SK-N-SH treated with all-trans-retinoic acid at 6 μM for 48 hours (cell line): Measurements from ENCODE around the gene CUL5.

Experiments used
- ATAC-seq: fragments of 200-7000 bp; cut with Tn5 transposase; 3 replicates; pipeline ENCODE4 v1.9.1; 2020; ENCODE audit warnings: mild to moderate bottlenecking, moderate library complexity
- ARNTL ChIP-seq: fragments of 450-650 bp; formaldehyde crosslinking; IDR thresholded peaks from 2 replicates; pipeline ENCODE4 v1.5.0; 2020; ENCODE audit warnings: low read depth, mild to moderate bottlenecking, moderate library complexity, borderline replicate concordance
- BACH2 ChIP-seq: fragments of 250-450 bp; sonication (Bioruptor Pico); IDR thresholded peaks from 2 replicates; pipeline ENCODE4 v1.9.0; 2021; ENCODE audit warnings: mild to moderate bottlenecking, borderline replicate concordance
- CREB5 ChIP-seq: fragments of 250-450 bp; sonication (Bioruptor Pico); IDR thresholded peaks from 2 replicates; pipeline ENCODE4 v1.5.1; 2020; ENCODE audit warnings: low read depth, mild to moderate bottlenecking, moderate library complexity
- CSDC2 ChIP-seq: fragments of 250-450 bp; sonication (Bioruptor Pico); IDR thresholded peaks from 2 replicates; pipeline ENCODE4 v1.5.0; 2020; ENCODE audit warnings: mild to moderate bottlenecking, moderate library complexity
- CSRNP3 ChIP-seq: fragments of 250-450 bp; sonication (Bioruptor Pico); IDR thresholded peaks from 2 replicates; pipeline ENCODE4 v1.5.1; 2021; ENCODE audit warnings: mild to moderate bottlenecking, moderate library complexity
- ESRRG ChIP-seq: fragments of 250-450 bp; sonication (Bioruptor Pico); IDR thresholded peaks from 2 replicates; pipeline ENCODE4 v1.6.1; 2021; ENCODE audit warnings: mild to moderate bottlenecking
- GLIS3 ChIP-seq: fragments of 250-450 bp; sonication (Bioruptor Pico); IDR thresholded peaks from 2 replicates; pipeline ENCODE4 v1.5.0; 2020; ENCODE audit warnings: mild to moderate bottlenecking, moderate library complexity
- ISL1 ChIP-seq: fragments of 250-450 bp; sonication (Bioruptor Pico); IDR thresholded peaks from 2 replicates; pipeline ENCODE4 v2.1.2; 2022; ENCODE audit warnings: mild to moderate bottlenecking, moderate library complexity
- OSR1 ChIP-seq: fragments of 250-450 bp; sonication (Bioruptor Pico); IDR thresholded peaks from 2 replicates; pipeline ENCODE4 v1.8.0; 2022; ENCODE audit warnings: moderate library complexity, mild to moderate bottlenecking, inconsistent platforms
- PATZ1 ChIP-seq: fragments of 250-450 bp; sonication (Bioruptor Pico); IDR thresholded peaks from 2 replicates; pipeline ENCODE4 v1.8.0; 2020; ENCODE audit warnings: mild to moderate bottlenecking, moderate library complexity, borderline replicate concordance
- POU6F1 ChIP-seq: fragments of 250-450 bp; sonication (Bioruptor Pico); IDR thresholded peaks from 2 replicates; pipeline ENCODE4 v1.8.0; 2021; ENCODE audit warnings: low read depth, mild to moderate bottlenecking, moderate library complexity, borderline replicate concordance
- PPARA ChIP-seq: fragments of 250-450 bp; sonication (Bioruptor Pico); IDR thresholded peaks from 2 replicates; pipeline ENCODE4 v1.5.0; 2020; ENCODE audit warnings: mild to moderate bottlenecking, borderline replicate concordance
- RARB ChIP-seq: fragments of 250-450 bp; sonication (Bioruptor Pico); IDR thresholded peaks from 2 replicates; pipeline ENCODE4 v1.8.0; 2021; ENCODE audit warnings: mild to moderate bottlenecking, moderate library complexity
- TCF4 ChIP-seq: fragments of 250-450 bp; sonication (Bioruptor Pico); IDR thresholded peaks from 2 replicates; pipeline ENCODE4 v1.8.0; 2021; ENCODE audit warnings: mild to moderate bottlenecking, moderate library complexity, borderline replicate concordance
- TOX ChIP-seq: fragments of 250-450 bp; sonication (Bioruptor Pico); IDR thresholded peaks from 2 replicates; pipeline ENCODE4 v1.8.0; 2021; ENCODE audit warnings: mild to moderate bottlenecking, moderate library complexity, borderline replicate concordance
- TSHZ2 ChIP-seq: fragments of 250-450 bp; sonication (Bioruptor Pico); IDR thresholded peaks from 2 replicates; pipeline ENCODE4 v1.5.0; 2020; ENCODE audit warnings: mild to moderate bottlenecking, moderate library complexity
- ZC3H10 ChIP-seq: fragments of 250-450 bp; sonication (Bioruptor Pico); IDR thresholded peaks from 2 replicates; pipeline ENCODE4 v1.5.1; 2021; ENCODE audit warnings: mild to moderate bottlenecking, moderate library complexity
- ZFP3 ChIP-seq: fragments of 250-450 bp; sonication (Bioruptor Pico); IDR thresholded peaks from 2 replicates; pipeline ENCODE4 v1.5.0; 2020; ENCODE audit warnings: mild to moderate bottlenecking, moderate library complexity
- ZFP30 ChIP-seq: fragments of 450-650 bp; formaldehyde crosslinking; IDR thresholded peaks from 2 replicates; pipeline ENCODE4 v1.5.0; 2022; ENCODE audit warnings: mild to moderate bottlenecking, moderate library complexity
- ZNF565 ChIP-seq: fragments of 450-650 bp; formaldehyde crosslinking; conservative IDR thresholded peaks from 2 replicates; pipeline ENCODE4 v1.5.0; 2020; ENCODE audit warnings: low read depth, mild to moderate bottlenecking, moderate library complexity
- ZNF70 ChIP-seq: fragments of 450-650 bp; formaldehyde crosslinking; IDR thresholded peaks from 2 replicates; pipeline ENCODE4 v1.5.0; 2020; ENCODE audit warnings: mild to moderate bottlenecking, moderate library complexity
- ZNF8 ChIP-seq: fragments of 450-650 bp; formaldehyde crosslinking; IDR thresholded peaks from 2 replicates; pipeline ENCODE4 v1.5.0; 2020; ENCODE audit warnings: mild to moderate bottlenecking, moderate library complexity

CUL5 gene

GRCh38 chr11:108034952-108035351, 26.3 kb downstream of the CUL5 start:
- TF ChIP-seq BACH2 (CRISPR knock-in tag) (no peak), TSHZ2 (CRISPR knock-in tag) (no peak), CSDC2 (no peak), PATZ1 (CRISPR knock-in tag) (no peak), ZNF565 (no peak), ESRRG (CRISPR knock-in tag) (no peak), ZFP30 (CRISPR knock-in tag) (no peak), ZNF70 (no peak), GLIS3 (CRISPR knock-in tag) (no peak), ZFP3 (no peak), ARNTL (CRISPR knock-in tag) (no peak), TOX (CRISPR knock-in tag) (no peak), OSR1 (CRISPR knock-in tag) (no peak), PPARA (CRISPR knock-in tag) (no peak), POU6F1 (CRISPR knock-in tag) (no peak), TCF4 (no peak), CSRNP3 (no peak), CREB5 (CRISPR knock-in tag) (no peak)

GRCh38 chr11:108035690-108036089, 27.0 kb downstream of the CUL5 start:
- ATAC-seq, result peak; percentile 91
- TF ChIP-seq OSR1 (CRISPR knock-in tag) (no peak), ZFP30 (CRISPR knock-in tag) (no peak), CSDC2 (no peak), ZFP3 (no peak), TOX (CRISPR knock-in tag) (no peak), ISL1 (CRISPR knock-in tag) (no peak), POU6F1 (CRISPR knock-in tag) (no peak), GLIS3 (CRISPR knock-in tag) (no peak), ARNTL (CRISPR knock-in tag) (no peak), ZNF8 (no peak), PATZ1 (CRISPR knock-in tag) (no peak), ZC3H10 (no peak), ZNF565 (no peak), RARB (CRISPR knock-in tag) (no peak)

More at GRCh38 chr11:108034952-108035351, 26.3 kb downstream of the CUL5 start:
- ATAC-seq, result no peak
